NB4 (cell line): ENCODE data around the gene RASGRP1.

Experiments used
- DNase-seq: peaks from one replicate; pipeline ENCODE4 v3.0.0; 2010; ENCODE audit warnings: low read depth
- H3K4me3 ChIP-seq: one replicate; pipeline ENCODE4 v1.5.1; 2011; ENCODE audit warnings: mild to moderate bottlenecking, low read depth, low read length, moderate library complexity
- CTCF ChIP-seq: IDR thresholded peaks from one replicate; pipeline ENCODE4 v1.5.1; 2012; ENCODE audit warnings: low read depth, low read length
- MAX ChIP-seq: IDR thresholded peaks from 2 replicates; pipeline ENCODE4 v1.6.1; 2011; ENCODE audit warnings: low read depth, low read length
- MYC ChIP-seq: IDR thresholded peaks from 2 replicates; pipeline ENCODE4 v1.6.1; 2011; ENCODE audit warnings: low read depth, low read length
- POLR2A ChIP-seq: IDR thresholded peaks from 2 replicates; pipeline ENCODE4 v1.6.1; 2011; ENCODE audit warnings: mild to moderate bottlenecking; ENCODE audit not compliant: insufficient read length; ENCODE audit errors: extremely low read depth

Gene RASGRP1

GRCh38 chr15:38608682-38609081 lies 44.1 kb upstream of the RASGRP1 start:
- no peak for DNase-seq
- no peak for TF ChIP-seq CTCF
- H3K4me3 ChIP-seq, result no peak overlapping the region

- H3K4me3 ChIP-seq, result no peak overlapping the region
- DNase-seq, result no peak
- TF ChIP-seq MAX, result no peak
- no peak for TF ChIP-seq POLR2A
- no peak for TF ChIP-seq MYC
- TF ChIP-seq CTCF, result no peak
These were observed 41.1 kb upstream of the RASGRP1 start for GRCh38 chr15:38605744-38606143.

- DNase-seq, result no peak
- TF ChIP-seq MYC (no peak), POLR2A (no peak), MAX (no peak), CTCF (no peak)
- no peak overlapping the region for H3K4me3 ChIP-seq
These were observed 39.1 kb upstream of the RASGRP1 start for GRCh38 chr15:38603672-38604071.

- H3K4me3 ChIP-seq, result no peak overlapping the region
- TF ChIP-seq MYC (no peak), MAX (no peak), CTCF (no peak), POLR2A (no peak)
- DNase-seq, result no peak
These were observed 38.5 kb upstream of the RASGRP1 start for GRCh38 chr15:38602910-38603670.

GRCh38 chr15:38600236-38600635 lies 35.6 kb upstream of the RASGRP1 start:
- no peak for DNase-seq
- H3K4me3 ChIP-seq, result no peak overlapping the region
- TF ChIP-seq CTCF, result no peak
- no peak for TF ChIP-seq MAX
- TF ChIP-seq POLR2A, result no peak
- TF ChIP-seq MYC, result no peak

- TF ChIP-seq MAX (no peak), MYC (no peak), CTCF (no peak), POLR2A (no peak)
These were observed 34.1 kb upstream of the RASGRP1 start for GRCh38 chr15:38598749-38599148.

More at GRCh38 chr15:38598749-38599148, 34.1 kb upstream of the RASGRP1 start:
- no peak for DNase-seq
- H3K4me3 ChIP-seq, result no peak overlapping the region
